Measurements from ENCODE around the gene ARHGAP45.
A peak's percentile ranks its signal among the peaks of the same experiment; 100 is the strongest.
"Not testable (repeated sequence)": the region's sequence is repeated elsewhere in the genome, so short reads cannot be mapped to it uniquely, and the experiment has no call there.

The ARHGAP45 gene, protein sequence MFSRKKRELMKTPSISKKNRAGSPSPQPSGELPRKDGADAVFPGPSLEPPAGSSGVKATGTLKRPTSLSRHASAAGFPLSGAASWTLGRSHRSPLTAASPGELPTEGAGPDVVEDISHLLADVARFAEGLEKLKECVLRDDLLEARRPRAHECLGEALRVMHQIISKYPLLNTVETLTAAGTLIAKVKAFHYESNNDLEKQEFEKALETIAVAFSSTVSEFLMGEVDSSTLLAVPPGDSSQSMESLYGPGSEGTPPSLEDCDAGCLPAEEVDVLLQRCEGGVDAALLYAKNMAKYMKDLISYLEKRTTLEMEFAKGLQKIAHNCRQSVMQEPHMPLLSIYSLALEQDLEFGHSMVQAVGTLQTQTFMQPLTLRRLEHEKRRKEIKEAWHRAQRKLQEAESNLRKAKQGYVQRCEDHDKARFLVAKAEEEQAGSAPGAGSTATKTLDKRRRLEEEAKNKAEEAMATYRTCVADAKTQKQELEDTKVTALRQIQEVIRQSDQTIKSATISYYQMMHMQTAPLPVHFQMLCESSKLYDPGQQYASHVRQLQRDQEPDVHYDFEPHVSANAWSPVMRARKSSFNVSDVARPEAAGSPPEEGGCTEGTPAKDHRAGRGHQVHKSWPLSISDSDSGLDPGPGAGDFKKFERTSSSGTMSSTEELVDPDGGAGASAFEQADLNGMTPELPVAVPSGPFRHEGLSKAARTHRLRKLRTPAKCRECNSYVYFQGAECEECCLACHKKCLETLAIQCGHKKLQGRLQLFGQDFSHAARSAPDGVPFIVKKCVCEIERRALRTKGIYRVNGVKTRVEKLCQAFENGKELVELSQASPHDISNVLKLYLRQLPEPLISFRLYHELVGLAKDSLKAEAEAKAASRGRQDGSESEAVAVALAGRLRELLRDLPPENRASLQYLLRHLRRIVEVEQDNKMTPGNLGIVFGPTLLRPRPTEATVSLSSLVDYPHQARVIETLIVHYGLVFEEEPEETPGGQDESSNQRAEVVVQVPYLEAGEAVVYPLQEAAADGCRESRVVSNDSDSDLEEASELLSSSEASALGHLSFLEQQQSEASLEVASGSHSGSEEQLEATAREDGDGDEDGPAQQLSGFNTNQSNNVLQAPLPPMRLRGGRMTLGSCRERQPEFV

DNA sequence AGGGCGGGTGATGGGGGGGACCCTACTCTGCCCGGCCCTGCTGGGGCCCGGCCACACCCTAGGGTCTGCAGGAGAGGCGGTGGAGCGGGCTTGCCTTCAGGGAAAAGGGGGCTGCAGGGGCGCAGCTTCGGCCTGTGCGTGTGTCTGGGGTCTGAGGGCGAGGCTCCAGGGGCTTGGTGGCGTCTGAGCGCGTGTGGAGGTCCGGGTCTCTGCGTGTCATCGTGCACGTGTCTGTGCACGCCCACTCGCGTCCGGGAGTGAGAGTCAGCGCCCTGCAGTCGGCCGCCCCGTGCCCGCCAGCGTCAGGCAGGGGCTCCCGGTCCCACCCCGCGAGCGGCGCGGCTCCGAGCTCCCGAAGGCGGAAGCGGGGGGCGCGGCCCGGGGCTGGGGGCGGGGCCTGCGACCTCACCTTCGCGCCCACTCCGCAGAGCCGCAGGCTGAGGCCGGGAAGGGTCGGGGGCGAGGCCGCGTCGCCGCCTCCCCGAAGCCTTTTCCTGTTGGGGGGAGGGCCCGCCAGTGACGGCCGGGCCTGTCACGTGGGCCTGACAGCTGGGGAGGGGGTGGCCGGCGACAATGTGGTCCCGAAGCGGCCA, at the start of gene ARHGAP45:
Gene ARHGAP45 (plus strand): TSS at position 420 of the 593 bp plus-strand sequence. CDS start 239 bp downstream, outside the sequence.
- DNase-seq (ENCODE audit: low spot score): no peak

DNA sequence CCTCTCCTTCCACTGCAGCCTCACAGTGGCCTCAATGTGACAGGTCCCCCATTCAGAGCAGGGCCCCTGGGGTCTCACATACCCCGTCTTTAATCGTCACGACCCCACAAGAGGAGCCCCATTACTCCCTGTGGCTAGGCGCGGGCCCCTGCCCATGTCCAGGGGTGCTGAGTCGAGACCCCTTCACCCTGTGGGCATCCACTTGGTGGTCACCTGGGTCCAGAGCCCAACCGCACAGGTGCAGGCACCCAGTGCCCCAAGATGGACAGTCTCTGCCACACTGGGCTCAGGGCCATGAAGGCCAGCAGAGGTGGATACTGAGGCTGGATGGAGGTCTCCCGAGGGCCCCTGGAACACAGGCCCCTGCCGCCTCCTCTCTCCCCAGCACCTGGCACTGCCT, 49.1 kb upstream of the ARHGAP45 start:
- DNase-seq (ENCODE audit: low spot score): no peak

DNA sequence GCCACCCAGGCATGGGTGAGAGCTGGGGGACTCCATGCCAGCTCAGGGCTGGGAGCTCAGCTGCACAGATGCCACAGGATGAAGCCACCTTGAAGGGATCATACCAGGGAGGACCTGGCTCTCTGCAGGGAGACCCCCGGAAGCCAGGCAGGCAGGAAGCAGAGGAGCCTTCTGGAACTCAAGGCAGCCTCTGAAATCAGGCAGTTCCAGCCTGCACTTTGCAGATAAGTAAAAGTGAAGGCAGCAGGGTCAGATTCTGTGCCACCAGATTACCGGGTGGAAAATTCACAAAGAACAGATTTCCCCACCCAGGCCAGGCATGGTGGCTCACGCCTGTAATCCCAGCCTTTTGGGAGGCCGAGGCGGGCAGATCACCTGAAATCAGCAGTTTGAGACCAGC, 48.6 kb upstream of the ARHGAP45 start:
- no peak for DNase-seq (ENCODE audit: low spot score)

DNA sequence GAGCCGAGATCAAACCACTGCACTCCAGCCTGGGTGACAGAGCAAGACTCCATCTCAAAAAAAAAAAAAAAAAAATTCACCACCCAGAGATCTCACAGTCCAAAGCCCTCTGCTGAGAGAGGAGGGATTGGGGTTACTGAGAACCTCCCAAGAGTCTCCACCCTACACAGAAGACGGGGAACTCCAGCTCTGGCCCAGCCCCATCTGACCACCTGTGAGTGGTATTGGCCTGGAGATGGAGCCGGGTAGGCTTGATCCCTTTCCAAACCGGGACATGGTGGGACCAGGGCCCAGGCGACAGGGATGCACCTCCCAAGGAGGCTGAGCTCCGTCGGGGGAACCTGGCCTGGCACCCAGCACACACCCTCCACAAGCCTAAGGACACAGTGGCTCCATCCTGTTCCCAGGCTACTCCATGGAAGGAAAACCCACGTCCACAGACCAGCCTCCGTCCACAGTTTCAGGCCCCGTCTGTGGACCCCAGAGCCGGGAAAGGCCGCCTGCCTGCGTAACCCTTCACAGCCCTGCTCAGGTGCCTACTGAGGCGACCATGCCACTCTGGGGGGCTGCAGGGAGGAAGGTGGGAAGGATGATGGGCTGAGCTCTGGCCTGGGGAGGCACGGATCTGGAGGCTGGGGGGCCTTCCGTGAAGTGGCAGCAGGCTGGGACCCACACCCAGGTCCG, 47.9 kb upstream of the ARHGAP45 start:
- no peak for DNase-seq (ENCODE audit: low spot score)

DNA sequence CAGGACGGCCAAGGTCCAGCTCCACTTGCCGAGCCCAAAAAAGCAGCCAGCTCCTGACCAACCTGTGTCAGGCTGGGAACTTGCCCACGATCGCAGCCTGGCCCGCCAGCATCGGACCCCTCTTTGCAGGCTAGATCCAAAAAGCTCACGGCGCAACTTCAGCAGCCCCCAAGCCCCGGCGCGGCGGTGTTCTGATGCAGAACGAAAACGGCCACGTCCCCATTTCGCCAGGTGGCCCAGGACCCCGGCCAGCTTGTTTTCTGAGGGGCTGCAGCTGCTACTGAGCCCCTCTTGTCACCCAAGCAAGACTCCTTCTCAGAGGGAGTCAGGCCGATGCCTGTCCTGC, 47.4 kb upstream of the ARHGAP45 start:
- DNase-seq (ENCODE audit: low spot score): no peak

DNA sequence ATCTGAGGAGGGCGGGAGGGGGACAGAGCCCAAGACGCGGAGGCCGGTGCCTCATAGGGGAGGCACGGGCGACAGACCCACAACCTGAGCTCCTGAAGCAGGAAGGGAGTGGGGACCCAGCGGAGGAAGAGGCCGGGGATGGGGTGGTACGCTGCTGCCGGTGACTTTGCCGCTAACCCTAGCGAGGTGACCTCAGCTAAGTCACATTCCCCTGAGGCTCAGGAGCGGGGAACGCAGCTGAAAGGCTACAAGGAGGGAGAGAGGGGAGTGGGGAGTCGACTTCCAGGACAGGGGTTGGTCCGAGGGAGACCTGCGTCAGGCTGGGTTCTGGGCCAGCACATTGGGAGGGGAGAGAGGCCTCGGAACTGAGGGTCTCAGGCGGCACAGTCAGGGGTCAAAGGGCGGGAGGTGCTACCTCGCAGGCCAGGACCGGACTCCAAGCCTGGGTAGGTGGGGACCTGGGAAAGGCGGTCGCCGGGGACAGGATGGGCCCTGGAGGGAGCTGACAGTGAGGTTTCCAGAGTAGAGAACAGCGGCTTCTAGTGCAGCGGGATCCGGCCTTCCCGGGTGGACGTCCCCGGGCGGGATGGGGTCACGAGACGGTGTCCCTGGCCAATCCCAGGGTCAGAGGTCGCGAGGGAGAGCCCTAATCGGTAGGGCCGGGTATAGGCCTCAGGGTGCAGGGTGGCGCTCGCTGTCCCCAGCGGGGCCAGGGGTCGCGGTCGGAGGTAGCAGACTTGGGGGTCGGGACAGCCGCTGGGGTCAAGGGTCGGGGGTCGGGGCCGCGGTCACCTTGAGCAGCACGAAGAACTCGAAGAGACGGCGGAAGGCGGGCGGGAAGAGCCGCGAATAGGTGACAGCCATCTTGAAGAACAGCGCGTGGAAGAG, 46.7 kb upstream of the ARHGAP45 start:
- DNase-seq (ENCODE audit: low spot score): no peak

DNA sequence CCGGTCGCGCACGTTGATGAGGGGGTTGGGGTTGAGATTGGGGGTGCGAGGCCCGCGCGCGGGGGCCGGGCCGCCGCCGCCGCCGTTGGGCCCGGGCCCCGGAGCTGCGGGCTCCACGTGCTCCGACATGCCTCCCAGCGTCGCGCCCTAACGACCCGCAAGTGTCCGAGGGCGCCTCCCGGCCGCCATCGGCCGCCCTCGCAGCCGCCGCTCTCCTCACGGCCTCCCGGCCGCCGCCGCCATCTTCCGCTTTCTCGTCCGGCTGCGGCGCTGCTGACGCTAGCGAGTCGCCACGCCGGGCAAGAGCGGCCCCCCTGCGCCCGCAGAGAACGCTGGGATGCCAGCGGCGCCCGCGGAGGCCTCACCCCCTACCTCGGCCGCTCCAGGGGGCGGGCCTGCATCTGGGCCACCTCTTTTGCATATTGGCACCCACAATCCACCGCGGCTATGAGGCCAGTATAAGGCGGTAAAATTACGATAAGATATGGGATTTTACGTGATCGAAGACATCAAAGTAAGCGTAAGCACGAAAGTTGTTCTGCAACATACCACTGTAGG, 46.0 kb upstream of the ARHGAP45 start, which contains the start of gene TMEM259:
Gene TMEM259 (minus strand): TSS at position 256 of the 558 bp plus-strand sequence. CDS start 127 bp downstream, at position 129.
- peak; percentile 97 for DNase-seq (ENCODE audit: low spot score)

DNA sequence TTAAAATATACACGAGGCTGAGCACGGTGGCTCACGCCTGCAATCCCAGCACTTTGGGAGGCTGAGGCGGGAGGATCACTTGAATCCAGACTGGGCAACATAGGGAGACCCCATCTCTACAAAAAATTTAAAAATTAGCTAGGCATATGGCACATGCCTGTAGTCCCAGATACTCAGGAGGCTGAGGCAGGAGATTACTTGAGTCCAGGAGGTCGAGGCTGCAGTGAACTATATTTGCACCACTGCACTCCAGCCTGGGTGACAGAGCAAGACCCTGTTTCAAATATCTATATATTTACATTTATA, 43.1 kb upstream of the ARHGAP45 start:
- DNase-seq (ENCODE audit: low spot score): not testable (repeated sequence)

DNA sequence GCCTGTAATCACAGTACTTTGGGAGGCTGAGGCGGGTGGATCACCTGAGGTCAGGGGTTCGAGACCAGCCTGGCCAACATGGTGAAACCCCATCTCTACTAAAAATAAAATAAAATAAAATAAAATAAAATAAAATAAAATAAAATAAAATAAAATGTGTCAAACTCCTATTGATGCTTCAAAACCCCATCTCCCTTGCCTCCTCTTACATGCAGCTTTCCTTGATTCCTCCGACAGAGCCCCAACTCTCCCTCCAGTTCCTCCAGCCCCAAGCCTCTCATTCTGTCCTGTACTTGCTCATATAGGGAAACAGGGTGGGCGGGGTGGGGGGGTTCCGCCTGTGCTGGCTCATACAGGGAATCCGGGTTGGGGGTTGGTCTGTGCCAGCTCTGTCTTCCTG, 41.9 kb upstream of the ARHGAP45 start:
- not testable (repeated sequence) for DNase-seq (ENCODE audit: low spot score)

DNA sequence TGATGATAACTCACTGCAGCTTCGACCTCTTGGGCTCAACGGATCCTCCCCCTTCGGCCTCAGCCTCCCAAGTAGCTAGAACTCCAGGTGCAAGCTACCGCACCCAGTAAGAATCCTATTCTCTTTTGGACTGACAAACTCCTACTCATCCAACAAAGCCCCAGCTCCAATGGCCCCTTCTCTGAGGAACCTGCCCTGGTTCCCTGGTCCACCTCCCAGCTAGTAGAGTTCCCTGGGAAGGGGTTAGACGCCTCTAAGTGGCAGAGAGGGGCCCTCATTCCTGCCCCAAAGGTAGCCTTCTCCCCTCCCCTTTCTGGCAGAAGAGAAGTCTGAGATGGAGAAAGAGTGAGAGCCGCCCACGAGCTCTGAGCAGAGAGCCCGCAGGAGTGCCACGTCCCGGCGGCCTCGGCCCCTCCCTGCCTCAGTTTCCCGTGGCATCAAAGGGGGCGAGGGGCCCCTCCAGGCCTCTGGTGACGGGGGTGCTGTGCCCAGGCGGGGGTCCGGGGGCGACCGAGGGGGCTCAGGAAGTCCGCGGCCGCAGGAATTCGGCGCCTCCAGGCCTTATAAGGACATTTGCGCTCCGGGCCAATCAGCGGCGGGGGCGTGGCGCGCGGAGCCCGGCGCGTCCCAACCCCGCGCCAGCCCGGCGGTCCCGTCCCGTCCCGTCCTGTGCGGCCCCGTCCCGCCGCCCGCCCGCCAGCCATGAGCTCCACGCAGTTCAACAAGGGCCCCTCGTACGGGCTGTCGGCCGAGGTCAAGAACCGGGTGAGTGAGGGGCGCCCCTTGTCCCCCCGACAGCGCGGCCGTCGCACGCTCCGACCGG, 40.8 kb upstream of the ARHGAP45 start, which contains the start of gene CNN2:
Gene CNN2 (plus strand): TSS at position 649 of the 823 bp plus-strand sequence. CDS start 54 bp downstream, at position 703.
- DNase-seq (ENCODE audit: low spot score): peak; percentile 69

DNA sequence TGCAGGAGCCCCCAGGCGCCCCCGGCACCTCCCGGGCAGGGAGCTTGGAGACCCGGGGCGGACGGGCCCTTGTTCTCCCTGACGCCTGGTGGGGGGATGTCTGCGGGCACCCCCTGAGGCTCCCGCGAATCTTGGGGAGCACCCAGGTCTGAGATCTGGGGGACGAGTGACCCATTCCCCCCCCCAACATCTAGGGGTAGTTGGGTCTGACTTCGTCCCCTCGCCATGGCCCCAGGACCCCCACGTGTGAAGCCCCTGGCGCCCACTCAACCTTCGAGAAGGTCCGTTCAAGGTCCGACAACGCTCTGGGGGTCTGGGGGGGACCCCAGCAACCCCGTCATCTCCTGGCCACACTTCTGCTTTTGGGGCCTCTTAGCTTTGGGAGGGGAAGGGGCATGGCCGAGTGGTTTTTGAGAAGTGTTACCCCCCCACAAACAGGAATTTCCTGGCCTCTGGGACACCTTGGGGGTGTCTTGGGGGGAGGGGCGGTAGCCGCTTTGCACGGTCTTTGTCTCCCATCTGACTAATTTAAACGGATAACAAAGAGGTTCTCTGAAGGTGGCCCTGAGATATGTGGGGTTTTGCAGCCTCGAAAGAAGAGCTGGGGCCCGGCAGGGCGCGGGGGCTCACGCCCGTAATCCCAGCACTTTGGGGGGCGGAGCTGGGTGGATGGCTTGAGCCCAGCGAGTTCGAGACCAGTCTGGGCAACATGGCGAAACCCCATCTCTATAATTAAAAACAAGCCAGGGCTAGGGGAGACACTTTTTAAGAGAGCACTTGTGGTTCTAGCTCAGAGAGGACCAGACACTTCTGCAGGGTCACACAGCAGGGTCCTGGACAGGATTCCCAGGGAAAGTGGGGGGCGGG, 40.0 kb upstream of the ARHGAP45 start:
- no peak for DNase-seq (ENCODE audit: low spot score)

DNA sequence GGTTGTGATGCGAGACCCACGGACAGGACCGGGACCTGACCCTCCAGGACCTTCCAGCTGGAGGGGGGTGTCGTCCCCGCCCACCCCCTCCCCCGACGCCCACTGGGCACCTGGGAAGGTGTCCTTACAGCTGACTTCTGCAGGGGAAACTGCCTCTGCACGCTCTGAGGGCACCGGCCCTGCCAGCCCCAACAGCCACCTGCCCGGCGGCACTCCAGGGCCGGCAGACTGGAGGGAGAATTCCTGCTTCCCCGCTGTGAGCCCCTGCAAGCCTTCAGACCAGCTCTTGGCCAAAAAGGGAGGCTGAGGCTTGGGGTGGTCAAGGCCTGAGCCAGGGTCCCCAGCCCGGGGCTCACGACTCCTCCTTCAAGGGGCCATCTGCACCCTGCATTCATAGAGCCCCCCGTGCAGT, 39.3 kb upstream of the ARHGAP45 start:
- DNase-seq (ENCODE audit: low spot score): no peak

DNA sequence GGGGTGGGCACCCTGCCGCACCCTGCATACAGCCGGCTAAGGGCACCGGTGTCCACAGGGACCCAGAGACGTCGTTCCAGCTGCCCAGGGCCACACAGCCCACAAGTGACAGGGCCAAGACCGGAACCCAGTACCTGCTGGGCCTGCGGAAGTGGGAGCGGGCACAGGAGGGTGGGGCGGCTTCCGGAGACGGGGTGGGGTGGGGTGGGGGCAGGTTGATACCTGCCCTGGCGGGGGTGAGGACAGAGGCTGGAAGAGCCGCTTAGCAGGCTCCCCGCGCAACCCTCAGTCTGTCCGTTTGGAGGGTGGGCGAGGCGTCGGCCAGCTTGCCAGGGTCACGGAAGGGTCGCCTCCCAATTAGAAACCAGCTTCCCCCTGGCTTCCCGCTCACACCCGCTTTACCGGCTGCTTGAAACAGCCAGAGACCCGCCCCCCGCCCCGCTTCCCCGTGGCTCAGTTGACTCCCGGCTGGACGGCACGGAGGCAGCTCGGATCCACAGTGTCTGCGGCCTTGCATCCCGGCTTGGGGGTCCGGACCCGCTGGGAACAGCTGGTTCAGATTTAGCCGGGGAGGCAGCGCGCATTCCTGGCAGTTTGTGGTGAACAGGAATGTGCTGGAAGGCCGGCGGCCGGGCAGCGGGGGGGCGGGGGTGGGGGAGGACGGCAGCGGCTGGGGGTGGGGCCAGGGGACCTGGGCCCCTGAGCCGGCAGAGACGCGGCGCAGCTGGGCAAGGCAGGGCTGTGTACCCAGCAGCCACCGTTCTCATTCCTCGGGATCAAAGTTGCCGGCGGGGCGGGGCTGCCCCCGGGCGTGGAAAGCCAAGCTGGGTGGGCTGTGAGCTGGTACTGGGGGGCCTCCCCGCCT, 38.7 kb upstream of the ARHGAP45 start:
- DNase-seq (ENCODE audit: low spot score): peak; percentile 63

DNA sequence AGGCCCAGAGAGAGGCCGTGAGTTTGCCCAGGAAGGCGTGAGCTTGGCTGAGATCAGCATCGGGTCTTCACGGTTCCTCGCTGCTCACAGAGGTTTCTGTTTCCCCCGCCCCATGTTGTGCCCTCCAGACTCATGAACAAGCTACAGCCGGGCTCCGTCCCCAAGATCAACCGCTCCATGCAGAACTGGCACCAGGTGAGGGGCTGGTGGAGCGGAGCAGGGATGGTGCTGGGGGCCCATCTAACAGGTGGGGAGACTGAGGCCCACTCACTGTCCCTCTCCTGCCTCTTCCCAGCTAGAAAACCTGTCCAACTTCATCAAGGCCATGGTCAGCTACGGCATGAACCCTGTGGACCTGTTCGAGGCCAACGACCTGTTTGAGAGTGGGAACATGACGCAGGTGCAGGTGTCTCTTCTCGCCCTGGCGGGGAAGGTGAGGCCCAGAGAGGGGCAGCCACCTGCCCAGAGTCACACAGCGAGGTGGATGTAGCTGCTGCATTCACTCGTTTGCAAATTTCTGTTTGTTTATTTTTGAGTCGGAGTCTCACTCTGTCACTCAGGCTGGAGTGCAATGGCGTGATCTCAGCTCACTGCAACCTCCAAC, 34.6 kb upstream of the ARHGAP45 start:
- no peak for DNase-seq (ENCODE audit: low spot score)

DNA sequence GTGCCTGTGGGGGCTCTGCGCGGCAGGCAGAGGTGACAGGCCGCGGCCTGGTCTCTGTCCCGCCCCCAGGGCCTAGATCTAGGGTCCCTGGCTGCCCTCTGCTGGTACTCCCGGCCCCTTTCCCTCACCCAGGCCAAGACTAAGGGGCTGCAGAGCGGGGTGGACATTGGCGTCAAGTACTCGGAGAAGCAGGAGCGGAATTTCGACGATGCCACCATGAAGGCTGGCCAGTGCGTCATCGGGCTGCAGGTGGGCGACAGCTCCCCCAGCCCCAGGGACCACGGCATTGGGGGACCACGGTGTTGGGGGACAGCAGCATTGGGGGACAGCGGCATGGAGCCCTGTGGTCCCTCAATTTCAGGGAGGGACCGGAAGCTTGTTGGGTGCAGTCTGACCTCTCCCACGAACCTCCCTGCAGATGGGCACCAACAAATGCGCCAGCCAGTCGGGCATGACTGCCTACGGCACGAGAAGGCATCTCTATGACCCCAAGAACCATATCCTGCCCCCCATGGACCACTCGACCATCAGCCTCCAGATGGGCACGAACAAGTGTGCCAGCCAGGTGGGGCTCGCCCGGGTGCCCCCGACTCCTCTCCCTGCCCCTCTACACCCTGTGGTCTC, 30.9 kb upstream of the ARHGAP45 start:
- DNase-seq (ENCODE audit: low spot score): no peak

DNA sequence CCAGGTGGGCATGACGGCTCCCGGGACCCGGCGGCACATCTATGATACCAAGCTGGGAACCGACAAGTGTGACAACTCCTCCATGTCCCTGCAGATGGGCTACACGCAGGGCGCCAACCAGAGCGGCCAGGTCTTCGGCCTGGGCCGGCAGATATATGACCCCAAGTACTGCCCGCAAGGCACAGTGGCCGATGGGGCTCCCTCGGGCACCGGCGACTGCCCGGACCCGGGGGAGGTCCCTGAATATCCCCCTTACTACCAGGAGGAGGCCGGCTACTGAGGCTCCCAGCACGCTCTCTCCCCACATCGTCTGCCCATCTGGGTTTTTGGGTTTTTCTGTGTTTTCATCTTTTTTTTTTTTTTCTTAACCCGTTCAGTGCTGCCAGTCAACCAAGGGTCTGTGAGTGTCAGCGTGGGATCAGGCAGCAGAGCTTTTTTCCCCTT, 29.3 kb upstream of the ARHGAP45 start:
- no peak for DNase-seq (ENCODE audit: low spot score)

Data from COLO829 (cell line).